Measurements from ENCODE around the gene GIGYF1.

Gene GIGYF1

GRCh38 chr7:100686822-100687211 lies 7.2 kb downstream of the GIGYF1 start:
- peak; percentile 1 for DNase-seq (ENCODE audit: insufficient read length, low spot score)
- no peak for TF ChIP-seq CTCF (IDR thresholded peaks at IDR 0.05; ENCODE audit: insufficient read depth, missing control alignments)
- FAIRE-seq: no peak

- FAIRE-seq (no peak), DNase-seq (ENCODE audit: insufficient read length, low spot score) (peak; percentile 11)
- no peak for TF ChIP-seq CTCF (IDR thresholded peaks at IDR 0.05; ENCODE audit: insufficient read depth, missing control alignments)
Measured at GRCh38 chr7:100686201-100686821, 7.7 kb downstream of the GIGYF1 start.

- FAIRE-seq: no peak
- no peak for TF ChIP-seq CTCF (IDR thresholded peaks at IDR 0.05; ENCODE audit: insufficient read depth, missing control alignments)
- peak; percentile 10 for DNase-seq (ENCODE audit: insufficient read length, low spot score)
Measured at GRCh38 chr7:100685631-100686145, 8.4 kb downstream of the GIGYF1 start.

- DNase-seq (ENCODE audit: insufficient read length, low spot score): peak; percentile 12
- FAIRE-seq: no peak
- no peak for TF ChIP-seq CTCF (IDR thresholded peaks at IDR 0.05; ENCODE audit: insufficient read depth, missing control alignments)
Measured at GRCh38 chr7:100685049-100685605, 8.9 kb downstream of the GIGYF1 start.

GRCh38 chr7:100684534-100685042 lies 9.5 kb downstream of the GIGYF1 start:
- FAIRE-seq (no peak), DNase-seq (ENCODE audit: insufficient read length, low spot score) (peak; percentile 3)

GRCh38 chr7:100683659-100684533 lies 10.2 kb downstream of the GIGYF1 start:
- DNase-seq (ENCODE audit: insufficient read length, low spot score) (no peak), FAIRE-seq (no peak)
- no peak for TF ChIP-seq CTCF (IDR thresholded peaks at IDR 0.05; ENCODE audit: insufficient read depth, missing control alignments)

More at GRCh38 chr7:100684534-100685042, 9.5 kb downstream of the GIGYF1 start:
- no peak for TF ChIP-seq CTCF (IDR thresholded peaks at IDR 0.05; ENCODE audit: insufficient read depth, missing control alignments)
